Esophagus muscularis mucosa (tissue), 2 donors: Measurements from ENCODE around the gene COL6A1.

Experiments used
- EP300 ChIP-seq: sonication (generic); formaldehyde crosslinking; IDR thresholded peaks from one replicate; pipeline ENCODE4 v1.6.1; 2017; ENCODE audit warnings: antibody characterized with exemption
- POLR2A ChIP-seq: fragments of 450-650 bp; IDR thresholded peaks from one replicate; pipeline ENCODE4 v1.6.1; 2017; ENCODE audit warnings: antibody characterized with exemption, moderate library complexity, mild to moderate bottlenecking, low read depth

DNA sequence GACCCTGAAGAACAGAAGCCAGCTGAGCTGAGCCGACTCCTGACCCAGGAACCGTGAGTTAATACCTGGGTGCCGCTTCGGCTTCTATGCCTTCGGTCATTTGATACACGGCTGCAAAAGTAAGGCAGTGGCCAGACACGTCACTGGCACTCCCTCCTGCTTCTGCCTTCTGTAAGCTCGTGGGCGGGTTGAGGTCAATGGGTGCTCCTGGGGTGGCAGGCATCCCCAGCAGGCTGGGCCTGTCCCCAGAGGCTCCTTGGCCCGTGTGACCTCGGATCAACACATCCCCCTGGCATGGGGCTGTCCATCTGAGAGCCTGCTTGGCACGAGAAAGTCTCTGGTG, 35.7 kb upstream of the COL6A1 start:
- no peak for TF ChIP-seq POLR2A
- no peak for TF ChIP-seq EP300
